Measurements from ENCODE around the gene STAB2.

DNA sequence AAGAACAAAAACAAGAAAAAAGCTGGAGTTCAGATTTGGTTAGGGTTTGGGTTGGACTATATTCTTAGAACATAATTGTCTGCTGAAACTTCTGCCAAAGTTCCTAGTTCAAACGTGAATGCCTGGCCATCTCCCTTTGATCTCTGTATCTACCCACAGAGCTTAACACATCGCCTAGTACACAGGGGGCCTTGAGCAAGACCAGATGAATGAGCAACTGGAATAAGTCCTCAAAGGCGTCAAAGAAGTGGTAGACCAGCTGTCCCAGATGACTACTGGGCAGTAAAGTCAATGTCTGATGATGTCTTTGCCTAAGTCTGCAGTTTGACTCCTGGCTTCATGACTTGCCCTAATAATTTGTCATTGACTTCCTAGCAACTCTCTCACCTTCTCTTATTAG lies 13.9 kb upstream of the STAB2 start:
- no peak for TF ChIP-seq FOSL2 (IDR thresholded peaks at IDR 0.05; ENCODE audit: borderline replicate concordance, low read depth)
- TF ChIP-seq, protein P1, sequence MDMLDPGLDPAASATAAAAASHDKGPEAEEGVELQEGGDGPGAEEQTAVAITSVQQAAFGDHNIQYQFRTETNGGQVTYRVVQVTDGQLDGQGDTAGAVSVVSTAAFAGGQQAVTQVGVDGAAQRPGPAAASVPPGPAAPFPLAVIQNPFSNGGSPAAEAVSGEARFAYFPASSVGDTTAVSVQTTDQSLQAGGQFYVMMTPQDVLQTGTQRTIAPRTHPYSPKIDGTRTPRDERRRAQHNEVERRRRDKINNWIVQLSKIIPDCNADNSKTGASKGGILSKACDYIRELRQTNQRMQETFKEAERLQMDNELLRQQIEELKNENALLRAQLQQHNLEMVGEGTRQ (IDR thresholded peaks at IDR 0.05; ENCODE audit: borderline replicate concordance, low read depth, low read length) = no peak
- TF ChIP-seq, protein P2, sequence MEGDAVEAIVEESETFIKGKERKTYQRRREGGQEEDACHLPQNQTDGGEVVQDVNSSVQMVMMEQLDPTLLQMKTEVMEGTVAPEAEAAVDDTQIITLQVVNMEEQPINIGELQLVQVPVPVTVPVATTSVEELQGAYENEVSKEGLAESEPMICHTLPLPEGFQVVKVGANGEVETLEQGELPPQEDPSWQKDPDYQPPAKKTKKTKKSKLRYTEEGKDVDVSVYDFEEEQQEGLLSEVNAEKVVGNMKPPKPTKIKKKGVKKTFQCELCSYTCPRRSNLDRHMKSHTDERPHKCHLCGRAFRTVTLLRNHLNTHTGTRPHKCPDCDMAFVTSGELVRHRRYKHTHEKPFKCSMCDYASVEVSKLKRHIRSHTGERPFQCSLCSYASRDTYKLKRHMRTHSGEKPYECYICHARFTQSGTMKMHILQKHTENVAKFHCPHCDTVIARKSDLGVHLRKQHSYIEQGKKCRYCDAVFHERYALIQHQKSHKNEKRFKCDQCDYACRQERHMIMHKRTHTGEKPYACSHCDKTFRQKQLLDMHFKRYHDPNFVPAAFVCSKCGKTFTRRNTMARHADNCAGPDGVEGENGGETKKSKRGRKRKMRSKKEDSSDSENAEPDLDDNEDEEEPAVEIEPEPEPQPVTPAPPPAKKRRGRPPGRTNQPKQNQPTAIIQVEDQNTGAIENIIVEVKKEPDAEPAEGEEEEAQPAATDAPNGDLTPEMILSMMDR (IDR thresholded peaks at IDR 0.05) = no peak
- TF ChIP-seq POLR2AphosphoS5 (IDR thresholded peaks at IDR 0.05; ENCODE audit: low read depth, low read length) = no peak
- no peak for TF ChIP-seq EZH2phosphoT487 (IDR thresholded peaks at IDR 0.05; ENCODE audit: borderline replicate concordance, low read depth)
- TF ChIP-seq JUND (IDR thresholded peaks at IDR 0.05) = no peak
- no peak for TF ChIP-seq NFIC (IDR thresholded peaks at IDR 0.05; ENCODE audit: borderline replicate concordance)

Measured in SK-N-SH (cell line).